Omental fat pad (tissue), 4 donors: ENCODE measurements around the gene COX6B1. TPM values are rescaled to one million over a fixed set of nuclear protein-coding genes. Genes with fewer than 3 reads are reported as not detected.
A peak's percentile ranks its signal among the peaks of the same experiment; 100 is the strongest.
"Not testable (repeated sequence)": the region's sequence is repeated elsewhere in the genome, so short reads cannot be mapped to it uniquely, and the experiment has no call there.

ENCODE experiments used
- ATAC-seq: fragments of 150-250 bp; one replicate; pipeline ENCODE4 v1.9.1; 2016; ENCODE audit warnings: mild to moderate bottlenecking, moderate library complexity; ENCODE audit not compliant: low FRiP score
- DNase-seq: peaks from one replicate; pipeline ENCODE4 v3.0.0-alpha.2; 2019; ENCODE audit warnings: low spot score
- total RNA-seq, 4 donors: library from RNA; depleted of rRNA; stranded (reverse); fragments of >200 nt; gene quantifications; one replicate each; pipeline ENCODE4 v1.1.0, GENCODE V29; 2016
- TF ChIP-seq, protein P1 (sequence below), 3 donors: fragments of 450-650 bp; IDR thresholded peaks; one replicate each; pipeline ENCODE4 v1.5.1; 2016 to 2017; ENCODE audit warnings: antibody characterized with exemption in 3 of 3, mild to moderate bottlenecking in 3 of 3, moderate library complexity in 2 of 3

Gene COX6B1, protein sequence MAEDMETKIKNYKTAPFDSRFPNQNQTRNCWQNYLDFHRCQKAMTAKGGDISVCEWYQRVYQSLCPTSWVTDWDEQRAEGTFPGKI
- 100 to 1,000 TPM; 391 to 611 (median 538) TPM for total RNA-seq

- ATAC-seq, result peak; percentile 78
- DNase-seq, result peak; percentile 65
- TF ChIP-seq, protein P1, sequence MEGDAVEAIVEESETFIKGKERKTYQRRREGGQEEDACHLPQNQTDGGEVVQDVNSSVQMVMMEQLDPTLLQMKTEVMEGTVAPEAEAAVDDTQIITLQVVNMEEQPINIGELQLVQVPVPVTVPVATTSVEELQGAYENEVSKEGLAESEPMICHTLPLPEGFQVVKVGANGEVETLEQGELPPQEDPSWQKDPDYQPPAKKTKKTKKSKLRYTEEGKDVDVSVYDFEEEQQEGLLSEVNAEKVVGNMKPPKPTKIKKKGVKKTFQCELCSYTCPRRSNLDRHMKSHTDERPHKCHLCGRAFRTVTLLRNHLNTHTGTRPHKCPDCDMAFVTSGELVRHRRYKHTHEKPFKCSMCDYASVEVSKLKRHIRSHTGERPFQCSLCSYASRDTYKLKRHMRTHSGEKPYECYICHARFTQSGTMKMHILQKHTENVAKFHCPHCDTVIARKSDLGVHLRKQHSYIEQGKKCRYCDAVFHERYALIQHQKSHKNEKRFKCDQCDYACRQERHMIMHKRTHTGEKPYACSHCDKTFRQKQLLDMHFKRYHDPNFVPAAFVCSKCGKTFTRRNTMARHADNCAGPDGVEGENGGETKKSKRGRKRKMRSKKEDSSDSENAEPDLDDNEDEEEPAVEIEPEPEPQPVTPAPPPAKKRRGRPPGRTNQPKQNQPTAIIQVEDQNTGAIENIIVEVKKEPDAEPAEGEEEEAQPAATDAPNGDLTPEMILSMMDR (IDR thresholded peaks at IDR 0.05), result no peak
These were observed at the start of gene COX6B1 for GRCh38 chr19:35648017-35648961. TSS of gene COX6B1 (plus strand) at chr19:35648323. CDS start at chr19:35651244, 2,921 bp downstream.

DNA sequence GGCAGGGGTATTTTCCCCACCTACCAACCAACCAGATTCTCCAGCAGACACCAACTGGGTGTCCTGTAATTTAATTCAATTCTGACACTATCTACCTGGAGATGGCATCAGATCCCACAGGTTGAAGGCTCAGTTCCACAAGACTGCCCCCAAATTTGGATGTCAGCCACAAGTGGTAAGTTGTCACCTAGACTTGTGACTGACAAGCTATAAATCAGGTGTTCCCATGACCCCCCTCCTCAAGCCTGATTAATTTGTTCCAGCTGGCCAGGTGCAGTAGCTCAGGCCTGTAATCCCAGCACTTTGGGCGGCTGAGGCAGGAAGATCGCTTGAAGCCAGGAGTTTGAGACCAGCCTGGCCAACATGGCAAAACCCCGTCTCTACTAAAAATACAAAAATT lies 46.2 kb upstream of the COX6B1 start:
- TF ChIP-seq, protein P1 (IDR thresholded peaks at IDR 0.05), result no peak
- ATAC-seq, result no peak
- DNase-seq, result no peak

GRCh38 chr19:35604436-35604835 lies 43.7 kb upstream of the COX6B1 start:
- ATAC-seq, DNase-seq: not testable (repeated sequence)

- not testable (repeated sequence) for DNase-seq, ATAC-seq
These were observed 41.0 kb upstream of the COX6B1 start for GRCh38 chr19:35607170-35607569.

DNA sequence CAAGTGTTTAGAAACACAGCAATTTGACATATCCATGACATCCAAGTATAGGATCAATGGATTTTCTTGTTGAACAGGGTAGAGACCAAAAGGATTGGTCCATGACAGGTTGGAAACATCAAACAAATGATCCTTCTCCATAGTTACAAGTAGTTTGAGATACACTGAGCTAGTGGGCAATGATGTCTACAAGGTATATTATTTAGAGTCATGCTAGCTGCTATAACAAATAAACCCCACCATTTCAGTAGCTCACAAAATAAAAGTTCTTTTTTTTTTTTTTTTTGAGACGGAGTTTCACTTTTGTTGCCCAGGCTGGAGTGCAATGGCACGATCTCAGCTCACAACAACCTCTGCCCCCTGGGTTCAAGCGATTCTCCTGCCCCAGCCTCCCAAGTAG lies 40.5 kb upstream of the COX6B1 start:
- ATAC-seq (no peak), DNase-seq (no peak)

GRCh38 chr19:35608251-35608650 lies 39.9 kb upstream of the COX6B1 start:
- TF ChIP-seq, protein P1 (IDR thresholded peaks at IDR 0.05), result no peak
- no peak for DNase-seq
- no peak for ATAC-seq

More for the DNA sequence above, 40.5 kb upstream of the COX6B1 start:
- TF ChIP-seq, protein P1 (IDR thresholded peaks at IDR 0.05), result no peak

GRCh38 chr19:35609851-35610353 lies 38.2 kb upstream of the COX6B1 start:
- no peak for ATAC-seq
- TF ChIP-seq, protein P1 (IDR thresholded peaks at IDR 0.05), result no peak

GRCh38 chr19:35612224-35612558 lies 35.9 kb upstream of the COX6B1 start:
- TF ChIP-seq, protein P1 (IDR thresholded peaks at IDR 0.05), result no peak
- ATAC-seq (no peak), DNase-seq (no peak)

More at GRCh38 chr19:35609851-35610353, 38.2 kb upstream of the COX6B1 start:
- no peak for DNase-seq
